Fibroblast of lung (primary cell): ENCODE data around the gene WASHC2A.
"Not testable (repeated sequence)": the region's sequence is repeated elsewhere in the genome, so short reads cannot be mapped to it uniquely, and the experiment has no call there.

Source experiments
- EZH2 ChIP-seq: IDR thresholded peaks from 2 replicates; pipeline ENCODE4 v1.5.1; 2012; ENCODE audit warnings: low read length, control low read depth, mild to moderate bottlenecking; ENCODE audit errors: missing control alignments
- TF ChIP-seq, protein P1 (sequence below), 2 donors: IDR thresholded peaks in 1 of 2; conservative IDR thresholded peaks in 1 of 2; 1 replicate in 1 of 2; 2 replicates in 1 of 2; pipeline ENCODE4 v1.5.1; 2011 to 2012; ENCODE audit warnings: low read length in 2 of 2, control low read depth in 1 of 2, inconsistent platforms in 1 of 2, low read depth in 1 of 2, mild to moderate bottlenecking in 1 of 2

DNA sequence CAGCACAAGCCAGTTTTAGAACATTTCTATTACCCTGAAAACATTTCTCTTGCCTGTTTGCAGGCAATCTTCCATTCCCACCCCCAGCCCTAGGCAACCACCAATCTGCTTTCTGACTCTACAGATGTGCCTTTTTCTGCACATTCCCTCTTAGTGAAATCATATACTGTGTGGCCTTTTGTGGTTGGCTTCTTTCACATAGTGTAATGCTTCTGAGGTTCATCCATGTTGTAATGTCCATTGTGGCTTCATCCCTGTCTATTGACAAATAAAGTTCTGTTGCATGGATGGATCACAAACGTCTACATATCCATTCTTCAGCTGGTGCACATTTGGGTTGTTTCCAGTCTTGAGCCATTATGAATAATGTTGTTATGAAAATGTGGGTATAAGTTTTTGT lies 77.8 kb downstream of the WASHC2A start:
- TF ChIP-seq, protein P1, sequence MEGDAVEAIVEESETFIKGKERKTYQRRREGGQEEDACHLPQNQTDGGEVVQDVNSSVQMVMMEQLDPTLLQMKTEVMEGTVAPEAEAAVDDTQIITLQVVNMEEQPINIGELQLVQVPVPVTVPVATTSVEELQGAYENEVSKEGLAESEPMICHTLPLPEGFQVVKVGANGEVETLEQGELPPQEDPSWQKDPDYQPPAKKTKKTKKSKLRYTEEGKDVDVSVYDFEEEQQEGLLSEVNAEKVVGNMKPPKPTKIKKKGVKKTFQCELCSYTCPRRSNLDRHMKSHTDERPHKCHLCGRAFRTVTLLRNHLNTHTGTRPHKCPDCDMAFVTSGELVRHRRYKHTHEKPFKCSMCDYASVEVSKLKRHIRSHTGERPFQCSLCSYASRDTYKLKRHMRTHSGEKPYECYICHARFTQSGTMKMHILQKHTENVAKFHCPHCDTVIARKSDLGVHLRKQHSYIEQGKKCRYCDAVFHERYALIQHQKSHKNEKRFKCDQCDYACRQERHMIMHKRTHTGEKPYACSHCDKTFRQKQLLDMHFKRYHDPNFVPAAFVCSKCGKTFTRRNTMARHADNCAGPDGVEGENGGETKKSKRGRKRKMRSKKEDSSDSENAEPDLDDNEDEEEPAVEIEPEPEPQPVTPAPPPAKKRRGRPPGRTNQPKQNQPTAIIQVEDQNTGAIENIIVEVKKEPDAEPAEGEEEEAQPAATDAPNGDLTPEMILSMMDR (conservative IDR thresholded peaks at IDR 0.05 in 1 of 2, IDR thresholded peaks at IDR 0.05 in 1 of 2; ENCODE audit: low read depth in 1 of 2, low read length in 2 of 2) = not testable (repeated sequence)
- not testable (repeated sequence) for TF ChIP-seq EZH2
